KMS-11 (cell line): ENCODE data around the gene SLC38A6.

Source experiments
- H2AFZ ChIP-seq: fragments of 200-600 bp; sonication (generic); 2 replicates; pipeline ENCODE4 v1.6.1; 2016; ENCODE audit warnings: antibody characterized with exemption, mixed run types, low read depth
- H3K27ac ChIP-seq: fragments of 200-600 bp; sonication (generic); 2 replicates; pipeline ENCODE4 v1.6.1; 2016; ENCODE audit warnings: mild to moderate bottlenecking, mixed run types
- H3K27me3 ChIP-seq: fragments of 200-600 bp; sonication (generic); 2 replicates; pipeline ENCODE4 v1.6.1; 2017; ENCODE audit warnings: mild to moderate bottlenecking, low read depth, mixed run types, moderate library complexity; ENCODE audit not compliant: insufficient read depth
- H3K36me3 ChIP-seq: fragments of 200-600 bp; sonication (generic); 2 replicates; pipeline ENCODE4 v1.6.1; 2017; ENCODE audit warnings: mild to moderate bottlenecking, mixed run types; ENCODE audit not compliant: insufficient read depth
- H3K4me1 ChIP-seq: fragments of 200-600 bp; sonication (generic); 2 replicates; pipeline ENCODE4 v1.6.1; 2016; ENCODE audit warnings: mild to moderate bottlenecking, low read depth, mixed run types; ENCODE audit not compliant: poor library complexity, severe bottlenecking
- H3K4me2 ChIP-seq: fragments of 200-600 bp; sonication (generic); 2 replicates; pipeline ENCODE4 v1.7.0; 2016; ENCODE audit warnings: mild to moderate bottlenecking, mixed run types
- H3K4me3 ChIP-seq: fragments of 200-600 bp; sonication (generic); IDR thresholded peaks from 2 replicates; pipeline ENCODE4 v1.6.1; 2017; ENCODE audit warnings: low read depth, low read length, mixed read lengths; ENCODE audit not compliant: insufficient read depth
- H3K79me2 ChIP-seq: fragments of 200-600 bp; sonication (generic); 2 replicates; pipeline ENCODE4 v1.6.1; 2016; ENCODE audit warnings: low read depth, mixed run types; ENCODE audit not compliant: insufficient read depth
- H3K9ac ChIP-seq: fragments of 200-600 bp; sonication (generic); 2 replicates; pipeline ENCODE4 v1.6.1; 2016; ENCODE audit warnings: mild to moderate bottlenecking, mixed run types
- H4K20me1 ChIP-seq: fragments of 200-600 bp; sonication (generic); 2 replicates; pipeline ENCODE4 v1.6.1; 2016; ENCODE audit warnings: mild to moderate bottlenecking, mixed run types; ENCODE audit not compliant: insufficient read depth
- TF ChIP-seq, protein P1 (sequence below): fragments of 200-600 bp; sonication (generic); conservative IDR thresholded peaks from 2 replicates; pipeline ENCODE4 v1.6.1; 2017; ENCODE audit warnings: low read depth, mild to moderate bottlenecking, antibody characterized with exemption, low read length, moderate library complexity, mixed read lengths

SLC38A6 gene

GRCh38 chr14:60972295-60972694, 8.8 kb upstream of the SLC38A6 start:
- Histone ChIP-seq H3K4me2 (no peak overlapping the region), H3K79me2 (no peaks in the 10 kb centered on the region), H3K4me1 (peaks cover 8% of the 10 kb centered on the region), H3K27me3 (no peaks in the 10 kb centered on the region), H3K36me3 (no peaks in the 10 kb centered on the region), H3K27ac (no peak overlapping the region), H2AFZ (no peak overlapping the region), H3K9ac (no peak overlapping the region), H3K4me3 (no peak overlapping the region), H4K20me1 (no peaks in the 10 kb centered on the region)
- TF ChIP-seq, protein P1, sequence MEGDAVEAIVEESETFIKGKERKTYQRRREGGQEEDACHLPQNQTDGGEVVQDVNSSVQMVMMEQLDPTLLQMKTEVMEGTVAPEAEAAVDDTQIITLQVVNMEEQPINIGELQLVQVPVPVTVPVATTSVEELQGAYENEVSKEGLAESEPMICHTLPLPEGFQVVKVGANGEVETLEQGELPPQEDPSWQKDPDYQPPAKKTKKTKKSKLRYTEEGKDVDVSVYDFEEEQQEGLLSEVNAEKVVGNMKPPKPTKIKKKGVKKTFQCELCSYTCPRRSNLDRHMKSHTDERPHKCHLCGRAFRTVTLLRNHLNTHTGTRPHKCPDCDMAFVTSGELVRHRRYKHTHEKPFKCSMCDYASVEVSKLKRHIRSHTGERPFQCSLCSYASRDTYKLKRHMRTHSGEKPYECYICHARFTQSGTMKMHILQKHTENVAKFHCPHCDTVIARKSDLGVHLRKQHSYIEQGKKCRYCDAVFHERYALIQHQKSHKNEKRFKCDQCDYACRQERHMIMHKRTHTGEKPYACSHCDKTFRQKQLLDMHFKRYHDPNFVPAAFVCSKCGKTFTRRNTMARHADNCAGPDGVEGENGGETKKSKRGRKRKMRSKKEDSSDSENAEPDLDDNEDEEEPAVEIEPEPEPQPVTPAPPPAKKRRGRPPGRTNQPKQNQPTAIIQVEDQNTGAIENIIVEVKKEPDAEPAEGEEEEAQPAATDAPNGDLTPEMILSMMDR = no peak

GRCh38 chr14:60973070-60973469, 8.0 kb upstream of the SLC38A6 start:
- peaks cover 2% of the 10 kb centered on the region for H3K4me1 ChIP-seq
- H3K4me2 ChIP-seq = no peak overlapping the region
- no peak overlapping the region for H3K4me3 ChIP-seq
- no peak overlapping the region for H2AFZ ChIP-seq
- TF ChIP-seq, protein P1 = no peak
- no peaks in the 10 kb centered on the region for H3K27me3 ChIP-seq
- H3K36me3 ChIP-seq = no peaks in the 10 kb centered on the region
- no peak overlapping the region for H3K9ac ChIP-seq
- no peak overlapping the region for H3K27ac ChIP-seq
- no peaks in the 10 kb centered on the region for H4K20me1 ChIP-seq
- H3K79me2 ChIP-seq = no peaks in the 10 kb centered on the region

DNA sequence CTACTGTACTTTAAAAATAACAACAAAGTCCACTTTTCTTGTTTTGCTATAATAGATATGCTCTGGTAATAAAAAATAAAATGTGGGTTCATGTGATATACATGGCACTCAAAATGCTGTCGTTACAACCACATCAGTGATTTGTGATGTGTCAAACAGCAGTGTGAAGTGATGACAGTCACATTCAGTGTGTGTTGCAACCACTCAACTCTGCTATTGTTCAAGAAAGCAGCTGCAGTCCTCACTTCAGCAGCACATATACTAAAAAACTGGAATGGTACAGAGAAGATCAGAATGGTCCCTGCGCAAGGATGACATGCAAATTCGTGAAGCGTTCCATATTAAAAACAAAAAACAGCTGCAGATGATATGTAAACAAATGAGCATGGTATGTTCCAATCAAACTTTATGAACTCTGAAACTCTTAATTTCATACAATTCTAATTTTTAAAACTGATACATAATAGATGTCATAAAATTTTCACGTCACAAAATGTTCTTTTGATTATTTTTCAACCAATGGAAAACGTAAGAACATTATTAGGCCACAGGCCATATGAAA, 6.9 kb upstream of the SLC38A6 start:
- Histone ChIP-seq H3K4me1 (no peaks in the 10 kb centered on the region), H4K20me1 (no peaks in the 10 kb centered on the region), H3K4me3 (no peak overlapping the region), H3K79me2 (no peaks in the 10 kb centered on the region), H3K4me2 (no peak overlapping the region), H3K27me3 (no peaks in the 10 kb centered on the region), H3K36me3 (no peaks in the 10 kb centered on the region), H3K27ac (no peak overlapping the region), H2AFZ (no peak overlapping the region), H3K9ac (no peak overlapping the region)
- TF ChIP-seq, protein P1 = no peak

DNA sequence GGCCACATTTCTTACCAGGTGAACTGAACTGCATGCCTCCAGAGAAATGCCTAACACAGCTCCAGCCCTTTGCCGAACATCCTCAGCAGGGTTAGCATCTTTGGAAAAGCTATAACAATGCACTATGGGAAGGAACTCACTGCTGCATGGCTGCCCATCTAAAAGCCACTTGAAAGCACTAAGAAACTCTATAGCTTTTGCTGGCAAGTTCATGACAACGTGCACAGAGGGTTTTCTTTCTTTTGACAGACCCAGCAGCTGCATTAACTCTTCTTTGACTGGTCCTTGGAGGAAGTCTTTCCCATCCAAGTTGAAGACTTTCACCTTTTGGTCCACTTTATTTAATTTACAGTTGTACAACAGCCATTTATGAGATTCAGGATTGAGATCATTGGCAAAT, 5.5 kb upstream of the SLC38A6 start:
- Histone ChIP-seq H3K27me3 (no peaks in the 10 kb centered on the region), H3K4me2 (no peak overlapping the region), H3K27ac (no peak overlapping the region), H2AFZ (no peak overlapping the region), H3K9ac (no peak overlapping the region), H4K20me1 (no peaks in the 10 kb centered on the region), H3K4me3 (no peak overlapping the region), H3K4me1 (peaks cover 6% of the 10 kb centered on the region), H3K36me3 (no peaks in the 10 kb centered on the region), H3K79me2 (no peaks in the 10 kb centered on the region)
- TF ChIP-seq, protein P1 = no peak
